SK-N-SH (cell line): ENCODE data around the gene MYO1B. TPM values are rescaled to one million over a fixed set of nuclear protein-coding genes. Genes with fewer than 3 reads are reported as not detected.

Source experiments
- CTCF ChIA-PET: fragments of 300-600, 350-600 bp; formaldehyde crosslinking; extraction: SDS; loops from one replicate; lab custom pipeline; 2021; lab: Yijun Ruan, JAX
- POLR2A ChIA-PET: fragments of 350-600 bp; sonication (Branson Sonifier 250); formaldehyde crosslinking; extraction: SDS; loops from one replicate; lab custom pipeline; 2020; ENCODE audit warnings: antibody characterized with exemption, inconsistent platforms; lab: Yijun Ruan, JAX
- DNase-seq: peaks from one replicate; pipeline ENCODE4 v3.0.0; 2012
- H2AFZ ChIP-seq: fragments of 200-600 bp; sonication (generic); 2 replicates; pipeline ENCODE4 v1.8.1; 2016; ENCODE audit warnings: antibody characterized with exemption, mild to moderate bottlenecking, low read depth
- H3F3A ChIP-seq: fragments of 200-600 bp; sonication (generic); replicated peaks from 2 replicates; pipeline ENCODE3; 2016; ENCODE audit warnings: antibody characterized with exemption, mild to moderate bottlenecking; ENCODE audit not compliant: insufficient read depth
- H3K27ac ChIP-seq, 2 experiments: fragments of 200-500 bp in 1 of 2; fragments of 200-600 bp in 1 of 2; sonication (Bioruptor generic) in 1 of 2; sonication (generic), shearing (Covaris generic) in 1 of 2; 2 replicates each; pipeline versions ENCODE4 v1.5.1 to v1.6.1; 2014 to 2016; ENCODE audit warnings: low read depth in 2 of 2, inconsistent platforms in 1 of 2, low read length in 1 of 2, mild to moderate bottlenecking in 1 of 2, mixed read lengths in 1 of 2
- H3K27me3 ChIP-seq: fragments of 200-600 bp; sonication (generic), shearing (Covaris generic); 2 replicates; pipeline ENCODE4 v1.6.1; 2016; ENCODE audit warnings: mixed run types; ENCODE audit not compliant: insufficient read depth
- H3K36me3 ChIP-seq, 2 experiments: fragments of 200-500 bp in 1 of 2; fragments of 200-600 bp in 1 of 2; sonication (Bioruptor generic) in 1 of 2; sonication (generic) in 1 of 2; replicated peaks in 1 of 2; 2 replicates each; pipeline versions ENCODE3 to v1.5.1; 2014 to 2016; ENCODE audit warnings: low read length in 1 of 2, mild to moderate bottlenecking in 1 of 2; ENCODE audit not compliant: insufficient read depth in 2 of 2, control insufficient read depth in 1 of 2
- H3K4me1 ChIP-seq, 2 experiments: fragments of 200-500 bp in 1 of 2; fragments of 200-600 bp in 1 of 2; sonication (Bioruptor generic) in 1 of 2; sonication (generic), shearing (Covaris generic) in 1 of 2; 2 replicates each; pipeline versions ENCODE4 v1.5.1 to v1.6.1; 2014 to 2016; ENCODE audit warnings: low read depth in 1 of 2, low read length in 1 of 2, mixed run types in 1 of 2; ENCODE audit not compliant: insufficient read depth in 2 of 2, control insufficient read depth in 1 of 2
- H3K4me2 ChIP-seq: fragments of 200-600 bp; sonication (generic), shearing (Covaris generic); 2 replicates; pipeline ENCODE4 v1.6.1; 2017; ENCODE audit warnings: mixed run types
- H3K4me3 ChIP-seq, 2 experiments: fragments of 200-500 bp in 1 of 2; fragments of 200-600 bp in 1 of 2; sonication (Bioruptor generic) in 1 of 2; sonication (generic), shearing (Covaris generic) in 1 of 2; 2 replicates each; pipeline versions ENCODE4 v1.5.1 to v1.8.1; 2014 to 2016; ENCODE audit warnings: low read depth in 2 of 2, inconsistent platforms in 1 of 2, low read length in 1 of 2, mild to moderate bottlenecking in 1 of 2, mixed read lengths in 1 of 2, moderate library complexity in 1 of 2
- H3K79me2 ChIP-seq: fragments of 200-600 bp; sonication (generic); 2 replicates; pipeline ENCODE4 v1.8.1; 2017; ENCODE audit warnings: mild to moderate bottlenecking; ENCODE audit not compliant: insufficient read depth
- H3K9ac ChIP-seq: fragments of 200-600 bp; sonication (generic); 2 replicates; pipeline ENCODE4 v1.6.1; 2017; ENCODE audit warnings: mixed run types
- H3K9me2 ChIP-seq: fragments of 200-600 bp; sonication (generic); 2 replicates; pipeline ENCODE4 v1.6.1; 2017; ENCODE audit warnings: mixed run types
- H3K9me3 ChIP-seq: fragments of 200-600 bp; sonication (generic); 2 replicates; pipeline ENCODE4 v1.6.1; 2017; ENCODE audit warnings: mixed run types, mild to moderate bottlenecking, moderate library complexity
- H4K20me1 ChIP-seq: fragments of 200-600 bp; sonication (generic); 2 replicates; pipeline ENCODE4 v1.6.1; 2017; ENCODE audit warnings: mild to moderate bottlenecking, mixed run types; ENCODE audit not compliant: insufficient read depth
- JUND ChIP-seq: IDR thresholded peaks from 2 replicates; pipeline ENCODE4 v1.4.0; 2012
- PBX3 ChIP-seq: IDR thresholded peaks from 2 replicates; pipeline ENCODE4; 2012
- RAD21 ChIP-seq: IDR thresholded peaks from 2 replicates; pipeline ENCODE4 v1.6.1; 2012; ENCODE audit warnings: mild to moderate bottlenecking, low read length
- RXRA ChIP-seq: IDR thresholded peaks from 2 replicates; pipeline ENCODE4 v1.4.0; 2012; ENCODE audit warnings: low read depth, mild to moderate bottlenecking, borderline replicate concordance
- SIN3A ChIP-seq: IDR thresholded peaks from 2 replicates; pipeline ENCODE4 v1.6.1; 2012; ENCODE audit warnings: low read depth, mild to moderate bottlenecking, low read length, moderate library complexity, borderline replicate concordance
- USF2 ChIP-seq: fragments of 150-350 bp; IDR thresholded peaks from 2 replicates; pipeline ENCODE4 v1.6.1; 2017; ENCODE audit warnings: antibody characterized with exemption, low read length, low read depth, borderline replicate concordance
- ZBTB33 ChIP-seq: IDR thresholded peaks from 2 replicates; pipeline ENCODE4 v1.4.0; 2012; ENCODE audit warnings: low read depth, borderline replicate concordance
- whole genome bisulfite sequencing: methylation state at CpG from one replicate; pipeline ENCODE4 v1.1.6; 2017; ENCODE audit warnings: low lambda C conversion rate; 5-methylcytosine and 5-hydroxymethylcytosine counted together
- polyA plus RNA-seq, 3 experiments: library from polyadenylated mRNA; depleted of rRNA; stranded (reverse); fragments of >200 nt; gene quantifications; 2 replicates each; pipeline ENCODE4 v1.2.3, GENCODE V29; 2012
- TF ChIP-seq, protein P1 (sequence below): IDR thresholded peaks from 2 replicates; pipeline ENCODE4 v1.6.1; 2012; ENCODE audit warnings: mild to moderate bottlenecking, low read depth, low read length, moderate library complexity

The MYO1B gene
- polyA plus RNA-seq, 1 of the 3 experiments (the other 2 are of a cell fraction): 20.2 TPM

DNA sequence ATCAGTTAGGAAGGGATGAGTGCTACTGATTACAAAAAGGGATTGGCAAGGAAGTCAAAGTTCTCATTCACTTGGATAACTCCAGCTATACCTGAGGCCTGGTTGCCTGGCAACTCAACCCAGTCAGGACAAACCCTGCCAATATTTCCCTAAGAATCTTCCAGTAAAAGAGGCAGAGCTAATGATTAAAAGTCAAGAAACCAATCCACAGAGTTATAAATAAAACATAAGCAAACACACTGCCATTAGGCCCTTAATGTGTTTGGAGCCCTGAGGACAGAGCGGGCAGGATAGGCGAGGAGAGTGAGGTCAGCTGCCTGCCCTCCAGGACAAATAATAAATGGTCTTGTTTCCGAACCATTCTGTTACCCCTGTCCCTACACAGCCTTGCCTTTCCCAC lies 217.2 kb downstream of the MYO1B start:
- no peak for DNase-seq
- Histone ChIP-seq H3K9me2 (no peaks in the 10 kb centered on the region), H3K4me2 (no peak overlapping the region), H3K27me3 (no peaks in the 10 kb centered on the region), H3K79me2 (no peaks in the 10 kb centered on the region), H4K20me1 (no peaks in the 10 kb centered on the region), H3K27ac (no peak overlapping the region), H3K36me3 (no peaks in the 10 kb centered on the region), H2AFZ (no peak overlapping the region), H3K4me3 (no peak overlapping the region), H3F3A (peaks cover 2% of the 10 kb centered on the region), H3K4me1 (peaks cover 0 to 6% of the 10 kb centered on the region in 2 experiments; a peak in 2 of 4 replicates), H3K9ac (no peak overlapping the region), H3K9me3 (peaks cover 14% of the 10 kb centered on the region)
- ChIA-PET POLR2A (no interaction called here), CTCF (interaction anchor here (0.7 kb wide), 1 partner anchor 163 kb away, joined by 3 read pairs; no protein-coding TSS in a partner anchor)
- TF ChIP-seq SIN3A (no peak), USF2 (no peak), RAD21 (no peak), ZBTB33 (no peak), PBX3 (no peak)
- TF ChIP-seq, protein P1, sequence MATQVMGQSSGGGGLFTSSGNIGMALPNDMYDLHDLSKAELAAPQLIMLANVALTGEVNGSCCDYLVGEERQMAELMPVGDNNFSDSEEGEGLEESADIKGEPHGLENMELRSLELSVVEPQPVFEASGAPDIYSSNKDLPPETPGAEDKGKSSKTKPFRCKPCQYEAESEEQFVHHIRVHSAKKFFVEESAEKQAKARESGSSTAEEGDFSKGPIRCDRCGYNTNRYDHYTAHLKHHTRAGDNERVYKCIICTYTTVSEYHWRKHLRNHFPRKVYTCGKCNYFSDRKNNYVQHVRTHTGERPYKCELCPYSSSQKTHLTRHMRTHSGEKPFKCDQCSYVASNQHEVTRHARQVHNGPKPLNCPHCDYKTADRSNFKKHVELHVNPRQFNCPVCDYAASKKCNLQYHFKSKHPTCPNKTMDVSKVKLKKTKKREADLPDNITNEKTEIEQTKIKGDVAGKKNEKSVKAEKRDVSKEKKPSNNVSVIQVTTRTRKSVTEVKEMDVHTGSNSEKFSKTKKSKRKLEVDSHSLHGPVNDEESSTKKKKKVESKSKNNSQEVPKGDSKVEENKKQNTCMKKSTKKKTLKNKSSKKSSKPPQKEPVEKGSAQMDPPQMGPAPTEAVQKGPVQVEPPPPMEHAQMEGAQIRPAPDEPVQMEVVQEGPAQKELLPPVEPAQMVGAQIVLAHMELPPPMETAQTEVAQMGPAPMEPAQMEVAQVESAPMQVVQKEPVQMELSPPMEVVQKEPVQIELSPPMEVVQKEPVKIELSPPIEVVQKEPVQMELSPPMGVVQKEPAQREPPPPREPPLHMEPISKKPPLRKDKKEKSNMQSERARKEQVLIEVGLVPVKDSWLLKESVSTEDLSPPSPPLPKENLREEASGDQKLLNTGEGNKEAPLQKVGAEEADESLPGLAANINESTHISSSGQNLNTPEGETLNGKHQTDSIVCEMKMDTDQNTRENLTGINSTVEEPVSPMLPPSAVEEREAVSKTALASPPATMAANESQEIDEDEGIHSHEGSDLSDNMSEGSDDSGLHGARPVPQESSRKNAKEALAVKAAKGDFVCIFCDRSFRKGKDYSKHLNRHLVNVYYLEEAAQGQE: no peak
- WGBS: 85% methylated on average over 3 of the region's 3 CpGs

DNA sequence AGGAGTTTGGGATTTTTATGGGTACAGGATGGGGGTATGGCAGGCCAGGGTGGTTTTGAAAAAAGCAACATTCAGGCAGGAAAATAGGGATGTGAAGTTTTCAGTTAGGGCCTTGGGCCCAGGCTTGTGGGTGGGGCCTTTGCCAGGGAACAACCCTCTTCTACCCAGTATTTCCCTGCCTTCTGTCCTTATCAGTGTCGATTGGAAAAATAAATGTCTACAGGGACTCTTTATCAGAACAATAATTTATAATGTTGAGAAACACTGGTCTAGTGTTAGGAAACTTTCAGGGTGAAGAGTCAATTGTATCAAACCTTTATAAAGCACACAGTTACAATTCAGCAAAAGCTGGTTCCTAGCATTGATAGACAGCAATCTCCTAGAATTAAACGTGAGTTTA lies 218.6 kb downstream of the MYO1B start:
- TF ChIP-seq JUND (no peak), RXRA (no peak)
- TF ChIP-seq, all 33 proteins: peak for 0
- H3K4me2 ChIP-seq: no peak overlapping the region
- no peak overlapping the region for H3K27ac ChIP-seq
- no peak overlapping the region for H2AFZ ChIP-seq
- H3K4me3 ChIP-seq: no peak overlapping the region
- no peaks in the 10 kb centered on the region for H4K20me1 ChIP-seq
- H3K9me3 ChIP-seq: peaks cover 11% of the 10 kb centered on the region
- H3K9me2 ChIP-seq: no peaks in the 10 kb centered on the region
- ChIA-PET POLR2A (interaction anchor here (0.7 kb wide), 1 partner anchor 449 kb away, joined by 3 read pairs; no protein-coding TSS in a partner anchor), CTCF (interaction anchor here (1.0 kb wide), 1 partner anchor 16 kb away, joined by 3 read pairs; no protein-coding TSS in a partner anchor)
- peaks cover 0 to 6% of the 10 kb centered on the region in 2 experiments; a peak in 2 of 4 replicates for H3K4me1 ChIP-seq
- 84% methylated on average over 2 of the region's 2 CpGs for WGBS
- H3K79me2 ChIP-seq: no peaks in the 10 kb centered on the region
- H3K36me3 ChIP-seq: no peaks in the 10 kb centered on the region
- no peak for DNase-seq
- H3K27me3 ChIP-seq: no peaks in the 10 kb centered on the region
- H3K9ac ChIP-seq: no peak overlapping the region
- peaks cover 2% of the 10 kb centered on the region for H3F3A ChIP-seq
